ENCODE measurements around the gene RBKS. TPM values are rescaled to one million over a fixed set of nuclear protein-coding genes. Genes with fewer than 3 reads are reported as not detected.
A peak's percentile ranks its signal among the peaks of the same experiment; 100 is the strongest.

Gene RBKS
- total RNA-seq (25.3 TPM), polyA plus RNA-seq (1 to 10 TPM; 3.7 to 4.2 (median 3.9) TPM)

GRCh38 chr2:27890146-27890923 lies at the start of gene RBKS, which contains the start of gene BABAM2:
Gene RBKS, minus strand, starts transcription at chr2:27890387. Its CDS starts 42 bp downstream, at chr2:27890345.
Gene BABAM2, plus strand, starts transcription at chr2:27890729. Its CDS starts 3,828 bp downstream, at chr2:27894557.
- Mint-ChIP-seq H3K4me3 (peak within 1 kb of the TSS; percentile 96 to 98 (median 97)), H3K9me3 (peaks cover 0 to 3% (median 0%) of the 10 kb centered on the region in 7 donors), H3K27me3 (peaks cover 11% of the 10 kb centered on the region), H3K4me1 (peaks cover 21 to 55% (median 46%) of the 10 kb centered on the region in 4 donors), H3K27ac (peak within 1 kb of the TSS; percentile 100), H3K36me3 (peaks cover 12% of the 10 kb centered on the region)
- H3K27me3 ChIP-seq (ENCODE audit: control insufficient read depth, insufficient read depth, low read length): no peaks in the 10 kb centered on the region
- H3K9me3 ChIP-seq (ENCODE audit: control insufficient read depth in 2 of 2, low read length in 2 of 2): no peaks in the 10 kb centered on the region
- H3K4me1 ChIP-seq (ENCODE audit: control insufficient read depth, insufficient read depth, low read length, poor library complexity, severe bottlenecking): peaks cover 29% of the 10 kb centered on the region
- ATAC-seq (ENCODE audit: low read depth in 2 of 2) (peak; percentile 84 to 86), DNase-seq (peak; percentile 83 to 93 (median 92))
- peak within 1 kb of the TSS; percentile 87 for H3K4me3 ChIP-seq (ENCODE audit: low read depth, low read length)
- peak within 1 kb of the TSS; percentile 99 for H3K27ac ChIP-seq (ENCODE audit: insufficient read depth, low read length, poor library complexity, severe bottlenecking)
- no peaks in the 10 kb centered on the region for H3K36me3 ChIP-seq (ENCODE audit: control insufficient read depth, insufficient read depth, low read length)

DNA sequence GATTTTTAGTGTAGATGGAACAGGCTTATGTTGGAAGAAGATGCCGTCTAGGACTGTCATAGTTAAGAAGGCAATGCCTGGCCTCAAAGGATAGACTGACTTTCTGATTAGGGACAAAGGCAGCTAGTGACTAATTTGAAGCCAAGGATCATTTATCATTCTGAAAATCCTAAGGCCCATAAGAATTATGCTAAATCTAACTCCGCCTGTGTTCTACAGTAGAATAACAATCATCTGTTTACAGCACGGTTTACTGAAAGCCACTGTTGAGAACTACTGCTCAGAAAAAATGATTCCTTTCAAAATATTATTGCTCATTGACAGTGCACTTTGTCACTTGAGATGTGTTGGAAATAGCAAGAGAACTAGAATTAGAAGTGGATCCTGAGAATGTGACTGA lies 44.8 kb upstream of the RBKS start:
- Histone ChIP-seq H3K27me3 (ENCODE audit: control insufficient read depth, insufficient read depth, low read length) (no peaks in the 10 kb centered on the region), H3K4me3 (ENCODE audit: low read depth, low read length) (no peak overlapping the region), H3K9me3 (ENCODE audit: control insufficient read depth in 2 of 2, low read length in 2 of 2) (no peaks in the 10 kb centered on the region), H3K36me3 (ENCODE audit: control insufficient read depth, insufficient read depth, low read length) (peaks cover 18% of the 10 kb centered on the region), H3K4me1 (ENCODE audit: control insufficient read depth, insufficient read depth, low read length, poor library complexity, severe bottlenecking) (no peaks in the 10 kb centered on the region), H3K27ac (ENCODE audit: insufficient read depth, low read length, poor library complexity, severe bottlenecking) (no peak overlapping the region)
- Mint-ChIP-seq H3K36me3 (peaks cover 40% of the 10 kb centered on the region), H3K27me3 (no peaks in the 10 kb centered on the region), H3K9me3 (no peaks in the 10 kb centered on the region), H3K4me3 (no peak overlapping the region), H3K4me1 (peaks cover 9 to 30% (median 18%) of the 10 kb centered on the region in 4 donors), H3K27ac (peak overlapping the region in 2 of 3 donors; percentile 67 to 72)
- DNase-seq (no peak), ATAC-seq (ENCODE audit: low read depth in 2 of 2) (no peak)

GRCh38 chr2:27932396-27932795 lies 42.2 kb upstream of the RBKS start:
- H3K4me3 ChIP-seq (ENCODE audit: low read depth, low read length): no peak overlapping the region
- no peak overlapping the region for H3K27ac ChIP-seq (ENCODE audit: insufficient read depth, low read length, poor library complexity, severe bottlenecking)
- Mint-ChIP-seq H3K4me3 (no peak overlapping the region), H3K36me3 (peaks cover 38% of the 10 kb centered on the region), H3K27me3 (no peaks in the 10 kb centered on the region), H3K4me1 (peaks cover 5 to 20% (median 17%) of the 10 kb centered on the region in 4 donors), H3K9me3 (no peaks in the 10 kb centered on the region), H3K27ac (no peak overlapping the region)
- ATAC-seq (ENCODE audit: low read depth in 2 of 2) (no peak), DNase-seq (no peak)
- no peaks in the 10 kb centered on the region for H3K27me3 ChIP-seq (ENCODE audit: control insufficient read depth, insufficient read depth, low read length)
- H3K36me3 ChIP-seq (ENCODE audit: control insufficient read depth, insufficient read depth, low read length): peaks cover 20% of the 10 kb centered on the region
- H3K4me1 ChIP-seq (ENCODE audit: control insufficient read depth, insufficient read depth, low read length, poor library complexity, severe bottlenecking): no peaks in the 10 kb centered on the region
- no peaks in the 10 kb centered on the region for H3K9me3 ChIP-seq (ENCODE audit: control insufficient read depth in 2 of 2, low read length in 2 of 2)

GRCh38 chr2:27931361-27931950 lies 41.3 kb upstream of the RBKS start:
- no peaks in the 10 kb centered on the region for H3K27me3 Mint-ChIP-seq
- no peak overlapping the region for H3K4me3 ChIP-seq (ENCODE audit: low read depth, low read length)
- no peak overlapping the region for H3K4me3 Mint-ChIP-seq
- DNase-seq (no peak), ATAC-seq (ENCODE audit: low read depth in 2 of 2) (no peak)
- no peaks in the 10 kb centered on the region for H3K27me3 ChIP-seq (ENCODE audit: control insufficient read depth, insufficient read depth, low read length)
- H3K4me1 ChIP-seq (ENCODE audit: control insufficient read depth, insufficient read depth, low read length, poor library complexity, severe bottlenecking): no peaks in the 10 kb centered on the region
- no peaks in the 10 kb centered on the region for H3K9me3 Mint-ChIP-seq
- peak overlapping the region in 2 of 3 donors; percentile 0 to 23 for H3K27ac Mint-ChIP-seq
- no peaks in the 10 kb centered on the region for H3K9me3 ChIP-seq (ENCODE audit: control insufficient read depth in 2 of 2, low read length in 2 of 2)
- H3K4me1 Mint-ChIP-seq: peaks cover 6 to 24% (median 19%) of the 10 kb centered on the region in 4 donors
- peaks cover 20% of the 10 kb centered on the region for H3K36me3 ChIP-seq (ENCODE audit: control insufficient read depth, insufficient read depth, low read length)
- no peak overlapping the region for H3K27ac ChIP-seq (ENCODE audit: insufficient read depth, low read length, poor library complexity, severe bottlenecking)
- peaks cover 37% of the 10 kb centered on the region for H3K36me3 Mint-ChIP-seq

GRCh38 chr2:27929916-27930486 lies 39.8 kb upstream of the RBKS start:
- no peak overlapping the region for H3K27ac Mint-ChIP-seq
- no peaks in the 10 kb centered on the region for H3K9me3 Mint-ChIP-seq
- H3K27me3 Mint-ChIP-seq: no peaks in the 10 kb centered on the region
- H3K4me3 ChIP-seq (ENCODE audit: low read depth, low read length): no peak overlapping the region
- DNase-seq: no peak
- no peak for ATAC-seq (ENCODE audit: low read depth in 2 of 2)
- H3K27me3 ChIP-seq (ENCODE audit: control insufficient read depth, insufficient read depth, low read length): no peaks in the 10 kb centered on the region
- H3K4me3 Mint-ChIP-seq: no peak overlapping the region
- peaks cover 20% of the 10 kb centered on the region for H3K36me3 ChIP-seq (ENCODE audit: control insufficient read depth, insufficient read depth, low read length)
- H3K4me1 Mint-ChIP-seq: peaks cover 11 to 32% (median 24%) of the 10 kb centered on the region in 4 donors
- H3K9me3 ChIP-seq (ENCODE audit: control insufficient read depth in 2 of 2, low read length in 2 of 2): no peaks in the 10 kb centered on the region
- H3K27ac ChIP-seq (ENCODE audit: insufficient read depth, low read length, poor library complexity, severe bottlenecking): no peak overlapping the region
- peaks cover 43% of the 10 kb centered on the region for H3K36me3 Mint-ChIP-seq
- H3K4me1 ChIP-seq (ENCODE audit: control insufficient read depth, insufficient read depth, low read length, poor library complexity, severe bottlenecking): no peaks in the 10 kb centered on the region

- Mint-ChIP-seq H3K4me3 (no peak overlapping the region), H3K36me3 (peaks cover 25% of the 10 kb centered on the region), H3K9me3 (no peaks in the 10 kb centered on the region), H3K4me1 (peaks cover 15 to 20% (median 18%) of the 10 kb centered on the region in 4 donors), H3K27ac (peak overlapping the region; percentile 28 to 32 (median 31)), H3K27me3 (no peaks in the 10 kb centered on the region)
- DNase-seq (no peak), ATAC-seq (ENCODE audit: low read depth in 2 of 2) (no peak)
- peaks cover 11% of the 10 kb centered on the region for H3K36me3 ChIP-seq (ENCODE audit: control insufficient read depth, insufficient read depth, low read length)
- H3K27me3 ChIP-seq (ENCODE audit: control insufficient read depth, insufficient read depth, low read length): no peaks in the 10 kb centered on the region
- H3K27ac ChIP-seq (ENCODE audit: insufficient read depth, low read length, poor library complexity, severe bottlenecking): no peak overlapping the region
- no peaks in the 10 kb centered on the region for H3K9me3 ChIP-seq (ENCODE audit: control insufficient read depth in 2 of 2, low read length in 2 of 2)
- H3K4me3 ChIP-seq (ENCODE audit: low read depth, low read length): no peak overlapping the region
- peaks cover under 1% of the 10 kb centered on the region for H3K4me1 ChIP-seq (ENCODE audit: control insufficient read depth, insufficient read depth, low read length, poor library complexity, severe bottlenecking)
Observed at GRCh38 chr2:27925766-27926472, 35.7 kb upstream of the RBKS start.

DNA sequence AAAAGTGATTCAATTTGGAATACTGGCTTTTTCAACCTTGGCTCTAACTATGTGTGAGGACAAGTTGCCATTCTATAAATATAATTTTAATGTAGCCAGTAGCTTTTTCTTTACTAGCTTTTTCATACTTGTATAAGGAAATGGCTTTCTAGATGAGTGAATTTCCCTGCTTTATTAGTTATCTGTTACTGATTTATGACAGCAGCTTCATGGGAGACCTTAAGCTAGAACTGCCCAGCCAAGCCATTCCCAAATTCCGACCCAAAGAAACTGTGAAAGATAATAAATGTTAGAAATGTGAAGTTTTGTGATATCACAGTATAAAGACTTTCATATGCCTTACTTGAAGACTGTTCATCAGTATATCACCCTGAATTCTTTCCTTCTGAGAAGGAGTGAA lies 32.7 kb upstream of the RBKS start:
- DNase-seq (no peak), ATAC-seq (ENCODE audit: low read depth in 2 of 2) (no peak)
- no peaks in the 10 kb centered on the region for H3K9me3 Mint-ChIP-seq
- peaks cover 25 to 42% (median 31%) of the 10 kb centered on the region in 4 donors for H3K4me1 Mint-ChIP-seq
- peaks cover 13% of the 10 kb centered on the region for H3K36me3 Mint-ChIP-seq
- Histone ChIP-seq H3K36me3 (ENCODE audit: control insufficient read depth, insufficient read depth, low read length) (no peaks in the 10 kb centered on the region), H3K9me3 (ENCODE audit: control insufficient read depth in 2 of 2, low read length in 2 of 2) (no peaks in the 10 kb centered on the region), H3K27ac (ENCODE audit: insufficient read depth, low read length, poor library complexity, severe bottlenecking) (no peak overlapping the region), H3K27me3 (ENCODE audit: control insufficient read depth, insufficient read depth, low read length) (no peaks in the 10 kb centered on the region), H3K4me1 (ENCODE audit: control insufficient read depth, insufficient read depth, low read length, poor library complexity, severe bottlenecking) (peaks cover 14% of the 10 kb centered on the region), H3K4me3 (ENCODE audit: low read depth, low read length) (no peak overlapping the region)
- no peaks in the 10 kb centered on the region for H3K27me3 Mint-ChIP-seq
- H3K4me3 Mint-ChIP-seq: no peak overlapping the region
- peak overlapping the region in 2 of 3 donors; percentile 12 to 43 for H3K27ac Mint-ChIP-seq

Data from CD4-positive, CD25-positive, alpha-beta regulatory T cell (primary cell).